ENCODE data around the gene GLS2.
A peak's percentile ranks its signal among the peaks of the same experiment; 100 is the strongest.

The GLS2 gene

DNA sequence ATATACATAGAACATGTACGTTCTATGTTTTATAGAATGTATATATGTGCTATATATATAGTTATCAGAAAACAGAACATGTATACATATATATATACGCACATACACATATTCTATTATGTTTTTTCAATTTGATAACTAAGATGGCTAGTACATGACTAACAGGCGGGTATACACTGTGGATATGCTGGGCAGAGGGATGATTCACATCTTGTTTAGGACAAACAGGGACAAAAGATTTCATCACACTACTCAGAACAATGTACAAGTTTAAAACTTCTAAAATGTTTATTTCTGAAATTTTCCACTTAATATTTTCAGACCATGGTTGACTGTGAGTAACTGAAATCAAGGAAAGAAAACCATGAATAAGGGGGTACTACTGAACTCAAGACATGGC, 56.1 kb downstream of the GLS2 start:
- no peak for ATAC-seq
- Mint-ChIP-seq H3K9me3 (no peaks in the 10 kb centered on the region), H3K36me3 (peaks cover 32% of the 10 kb centered on the region), H3K4me3 (no peak overlapping the region), H3K27ac (peak overlapping the region; percentile 9), H3K4me1 (no peaks in the 10 kb centered on the region), H3K27me3 (no peaks in the 10 kb centered on the region)

DNA sequence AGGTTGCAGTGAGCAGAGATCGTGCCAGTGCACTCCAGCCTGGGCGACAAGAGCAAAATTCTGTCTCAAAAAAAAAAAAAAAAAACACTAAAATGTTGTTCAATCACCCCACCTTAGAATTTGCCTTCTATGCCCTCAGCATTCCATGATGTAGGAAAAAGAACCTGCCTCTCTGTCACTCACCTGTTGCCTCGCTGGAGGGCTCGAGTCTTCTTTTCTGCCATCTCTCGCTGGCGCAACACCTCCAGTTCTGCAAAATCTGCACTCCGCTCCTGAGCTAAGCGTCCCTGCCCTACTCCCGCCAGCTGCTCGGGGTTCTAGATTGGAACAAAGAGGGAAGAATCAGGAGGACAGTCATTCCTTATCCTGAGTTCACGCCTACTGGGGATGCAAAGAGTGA, 56.7 kb downstream of the GLS2 start:
- ATAC-seq = no peak
- H3K9me3 Mint-ChIP-seq = no peaks in the 10 kb centered on the region
- H3K27me3 Mint-ChIP-seq = no peaks in the 10 kb centered on the region
- no peaks in the 10 kb centered on the region for H3K4me1 Mint-ChIP-seq
- peaks cover 32% of the 10 kb centered on the region for H3K36me3 Mint-ChIP-seq
- H3K4me3 Mint-ChIP-seq = no peak overlapping the region
- peak overlapping the region; percentile 9 for H3K27ac Mint-ChIP-seq

DNA sequence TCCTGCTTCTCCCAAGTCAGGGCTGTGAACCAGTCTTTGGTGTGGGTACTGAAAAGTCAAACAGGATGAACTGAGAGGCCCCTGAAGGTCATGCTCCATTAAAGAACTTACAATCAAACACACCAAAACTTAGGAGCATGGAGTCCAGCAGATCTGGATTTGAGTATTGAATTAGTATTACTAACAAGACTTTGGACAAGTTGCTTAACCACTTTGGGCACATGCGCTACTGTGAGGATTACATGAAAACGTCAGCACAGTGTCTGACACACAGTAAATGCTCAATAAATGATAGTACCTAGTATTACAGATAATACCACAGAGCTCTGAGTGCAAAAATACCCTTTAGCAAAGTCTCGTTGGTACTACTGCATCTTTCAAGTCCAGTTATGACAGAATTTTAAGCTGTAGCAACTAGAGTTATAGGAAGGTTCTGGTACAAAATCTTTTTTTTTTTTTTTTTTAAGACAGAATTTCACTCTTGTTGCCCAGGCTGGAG, 62.0 kb downstream of the GLS2 start:
- Mint-ChIP-seq H3K4me3 (no peak overlapping the region), H3K27me3 (no peaks in the 10 kb centered on the region), H3K9me3 (no peaks in the 10 kb centered on the region), H3K4me1 (no peaks in the 10 kb centered on the region), H3K36me3 (peaks cover 60% of the 10 kb centered on the region), H3K27ac (no peak overlapping the region)
- no peak for ATAC-seq

DNA sequence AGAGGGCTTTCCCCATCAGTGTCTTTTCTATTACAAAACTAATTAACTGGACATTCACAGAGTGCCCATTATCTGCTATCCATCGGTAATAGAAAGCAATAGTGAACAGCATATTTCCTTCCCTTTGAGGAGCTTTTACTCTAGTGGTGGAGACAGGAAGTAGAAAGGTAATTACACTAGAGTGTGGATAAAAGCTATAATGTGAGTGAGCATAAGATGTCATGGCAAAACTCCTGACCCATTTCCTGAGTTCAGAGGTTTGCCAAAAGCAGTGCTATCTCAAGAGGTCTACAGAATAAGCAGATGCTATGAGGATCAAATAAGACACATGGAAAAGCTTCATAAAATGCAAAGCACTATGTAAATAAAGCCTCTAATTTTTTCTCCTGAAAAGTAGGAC, 62.8 kb downstream of the GLS2 start:
- H3K4me3 Mint-ChIP-seq = no peak overlapping the region
- H3K36me3 Mint-ChIP-seq = peaks cover 68% of the 10 kb centered on the region
- no peaks in the 10 kb centered on the region for H3K27me3 Mint-ChIP-seq
- no peak for ATAC-seq
- no peak overlapping the region for H3K27ac Mint-ChIP-seq
- H3K9me3 Mint-ChIP-seq = no peaks in the 10 kb centered on the region
- no peaks in the 10 kb centered on the region for H3K4me1 Mint-ChIP-seq

Measured in stimulated activated memory B cell treated with anti-CD40 and anti-IgM and Interleukin-4, amounts not matched to agents 10 μg/mL and 1 μg/mL and 100 μg/mL, for 72 hours (primary cell).